GM12878 (cell line): ENCODE measurements around the gene SLC25A26. TPM values are rescaled to one million over a fixed set of nuclear protein-coding genes. Genes with fewer than 3 reads are reported as not detected.

Experiments
- ATAC-seq: fragments of 200-7000 bp; cut with Tn5 transposase; 3 replicates; pipeline ENCODE4 v1.9.1; 2020; ENCODE audit warnings: mild to moderate bottlenecking, moderate library complexity
- BruUV-seq: library from RNA; stranded (reverse); fragments of 400-500 nt; replicated peaks from 2 replicates; lab custom pipeline; 2021; lab: Mats Ljungman, UMichigan
- CTCF ChIA-PET: fragments of 300-600 bp; sonication (Branson Sonifier 250); formaldehyde crosslinking; extraction: SDS; loops from one replicate; lab custom pipeline; 2021; ENCODE audit warnings: inconsistent platforms; lab: Yijun Ruan, JAX
- POLR2A ChIA-PET: fragments of 350-600 bp; formaldehyde crosslinking; extraction: SDS; loops from one replicate; lab custom pipeline; 2021; ENCODE audit warnings: inconsistent platforms; lab: Charles Lee
- RAD21 ChIA-PET: fragments of 300-600 bp; sonication (Branson Sonifier 250); formaldehyde crosslinking; loops from one replicate; lab custom pipeline; 2023; ENCODE audit warnings: antibody characterized with exemption; ENCODE audit not compliant: unreplicated experiment; lab: Charles Lee
- SMC1A ChIA-PET: fragments of 300-600 bp; sonication (Branson Sonifier 250); formaldehyde crosslinking; loops from one replicate; lab custom pipeline; 2023; ENCODE audit not compliant: unreplicated experiment, uncharacterized antibody; lab: Charles Lee
- DNase-seq: peaks from one replicate; pipeline ENCODE4 v3.0.0-alpha.2; 2011; ENCODE audit warnings: low read depth, low spot score
- FAIRE-seq: peaks from 3 replicates; lab custom pipeline; 2011; peaks lifted over from hg19 to GRCh38; lab: Jason Lieb, UNC
- H2AFZ ChIP-seq: 2 replicates; pipeline ENCODE4 v1.6.0; 2011; ENCODE audit warnings: low read depth, low read length, control low read depth; ENCODE audit not compliant: control insufficient read depth
- H3K27ac ChIP-seq: 2 replicates; pipeline ENCODE4 v1.5.1; 2011; ENCODE audit warnings: control low read depth; ENCODE audit not compliant: control insufficient read depth, insufficient read depth
- H3K27me3 ChIP-seq, 2 experiments: replicated peaks in 1 of 2; 2 replicates each; pipeline versions ENCODE4 v1.6.0 to v1.6.1; 2011; ENCODE audit warnings: low read length in 1 of 2; ENCODE audit not compliant: control insufficient read depth in 2 of 2, insufficient read depth in 2 of 2
- H3K36me3 ChIP-seq, 2 experiments: 2 replicates each; pipeline ENCODE4 v1.5.1; 2011; ENCODE audit warnings: low read length in 1 of 2; ENCODE audit not compliant: control insufficient read depth in 2 of 2, insufficient read depth in 2 of 2
- H3K4me1 ChIP-seq: 2 replicates; pipeline ENCODE4 v1.6.1; 2011; ENCODE audit warnings: mild to moderate bottlenecking, low read length, moderate library complexity, mixed read lengths; ENCODE audit not compliant: control insufficient read depth, insufficient read depth
- H3K4me2 ChIP-seq: 2 replicates; pipeline ENCODE4 v1.6.0; 2011; ENCODE audit warnings: control low read depth; ENCODE audit not compliant: control insufficient read depth, insufficient read depth
- H3K4me3 ChIP-seq: fragments of 200-600 bp; sonication (generic); 2 replicates; pipeline ENCODE4 v1.5.1; 2016
- H3K79me2 ChIP-seq: 2 replicates; pipeline ENCODE4 v1.6.0; 2011; ENCODE audit warnings: low read length; ENCODE audit not compliant: control insufficient read depth, insufficient read depth
- H3K9ac ChIP-seq: 2 replicates; pipeline ENCODE4 v1.8.0; 2011; ENCODE audit warnings: low read length, control low read depth, mixed read lengths; ENCODE audit not compliant: control insufficient read depth, insufficient read depth
- H3K9me3 ChIP-seq: replicated peaks from 3 replicates; pipeline ENCODE4 v1.5.1; 2011; ENCODE audit warnings: mild to moderate bottlenecking, low read length; ENCODE audit not compliant: control insufficient read depth, insufficient read depth
- H4K20me1 ChIP-seq: 2 replicates; pipeline ENCODE4 v1.6.0; 2011; ENCODE audit not compliant: control insufficient read depth, insufficient read depth
- BCL11A ChIP-seq: IDR thresholded peaks from 2 replicates; pipeline ENCODE4 v1.6.1; 2011; ENCODE audit warnings: low read depth, low read length
- EGR1 ChIP-seq, 2 experiments: IDR thresholded peaks; 1 replicate in 1 of 2; 2 replicates in 1 of 2; pipeline ENCODE4 v1.6.1; 2011 to 2012; ENCODE audit warnings: low read depth in 2 of 2, low read length in 2 of 2, borderline replicate concordance in 1 of 2, mild to moderate bottlenecking in 1 of 2, moderate library complexity in 1 of 2
- FOS ChIP-seq: IDR thresholded peaks from 3 replicates; pipeline ENCODE4 v1.6.1; 2011; ENCODE audit warnings: borderline replicate concordance; ENCODE audit not compliant: insufficient read length; ENCODE audit errors: extremely low read depth
- IKZF1 ChIP-seq: fragments of 450-650 bp; conservative IDR thresholded peaks from 2 replicates; pipeline ENCODE4 v1.6.1; 2017; ENCODE audit warnings: antibody characterized with exemption, mild to moderate bottlenecking
- JUND ChIP-seq: IDR thresholded peaks from 2 replicates; pipeline ENCODE4 v1.6.1; 2012; ENCODE audit warnings: low read depth, mild to moderate bottlenecking, low read length, improper control_type of control experiment, moderate library complexity
- KLF5 ChIP-seq: fragments of 450-650 bp; IDR thresholded peaks from 2 replicates; pipeline ENCODE4 v1.6.1; 2014; ENCODE audit warnings: mild to moderate bottlenecking; ENCODE audit not compliant: partially characterized antibody
- LARP7 ChIP-seq: fragments of 450-650 bp; IDR thresholded peaks from 2 replicates; pipeline ENCODE4 v1.6.1; 2017; ENCODE audit warnings: mild to moderate bottlenecking
- MTA3 ChIP-seq: IDR thresholded peaks from 2 replicates; pipeline ENCODE4 v1.6.1; 2012; ENCODE audit warnings: low read length, inconsistent platforms, borderline replicate concordance
- NBN ChIP-seq: fragments of 450-650 bp; IDR thresholded peaks from 2 replicates; pipeline ENCODE4 v1.6.1; 2016
- PAX5 ChIP-seq: IDR thresholded peaks from 2 replicates; pipeline ENCODE4 v1.6.1; 2011; ENCODE audit warnings: low read depth, low read length, borderline replicate concordance
- SIX5 ChIP-seq: IDR thresholded peaks from 2 replicates; pipeline ENCODE4 v1.6.1; 2011; ENCODE audit warnings: mild to moderate bottlenecking, low read depth, low read length, moderate library complexity; ENCODE audit not compliant: severe bottlenecking
- STAT3 ChIP-seq: IDR thresholded peaks from 2 replicates; pipeline ENCODE4 v1.6.1; 2011; ENCODE audit warnings: low read depth, low read length, improper control_type of control experiment
- TAF1 ChIP-seq: IDR thresholded peaks from 2 replicates; pipeline ENCODE4 v1.6.1; 2011; ENCODE audit warnings: mild to moderate bottlenecking, low read depth, low read length, borderline replicate concordance
- ZNF384 ChIP-seq: IDR thresholded peaks from 2 replicates; pipeline ENCODE4 v1.6.1; 2012; ENCODE audit warnings: low read depth, mild to moderate bottlenecking, low read length, improper control_type of control experiment, borderline replicate concordance
- WGBS: methylation state at CpG from one replicate; pipeline ENCODE4 v1.1.6; 2016; ENCODE audit warnings: low lambda C conversion rate; ENCODE audit not compliant: insufficient replicate concordance, insufficient coverage; ENCODE audit errors: missing lambda C conversion rate; 5-methylcytosine and 5-hydroxymethylcytosine counted together
- in situ Hi-C: fragments of 300-500 bp; cut with MboI; formaldehyde crosslinking; loops from 9 replicates; pipeline ENCODE4 v1.14.3; 2018; ENCODE audit warnings: mixed read lengths
- intact Hi-C: fragments of 100-400 bp; cut with micrococcal nuclease; formaldehyde crosslinking; loops from one replicate; pipeline ENCODE4 v1.14.2; 2022; ENCODE audit not compliant: unreplicated experiment
- polyA plus RNA-seq, 11 experiments: library from polyadenylated mRNA; depleted of rRNA in 4 of 11; unstranded in 6 of 11; stranded (reverse) in 5 of 11; fragments of >200 nt; fragmentation: Nextera tagmentation in 4 of 11; fragmentation: Illumina TruSeq in 1 of 11; extraction: Ambion mirVana in 4 of 11; extraction: Trizol in 1 of 11; gene quantifications; 1 replicate in 1 of 11; 2 replicates in 10 of 11; pipeline versions ENCODE4 v1.2.1 to v1.2.3, GENCODE V29; 2011 to 2016; ENCODE audit warnings: inconsistent platforms in 2 of 11, missing spikeins in 2 of 11, low read depth in 1 of 11
- total RNA-seq, 4 experiments: library from RNA; depleted of rRNA in 3 of 4; stranded (reverse); fragments of >200 nt in 3 of 4; fragmentation: Illumina TruSeq in 1 of 4; extraction: Trizol in 1 of 4; gene quantifications; 2 replicates each; pipeline versions ENCODE4 v1.2.1 to v1.2.3, GENCODE V29; 2013 to 2021
- TF ChIP-seq, protein P1 (sequence below): fragments of 450-650 bp; formaldehyde crosslinking; IDR thresholded peaks from 2 replicates; pipeline ENCODE4 v1.4.0; 2022; ENCODE audit warnings: mild to moderate bottlenecking, moderate library complexity

Gene SLC25A26
- total and polyA plus RNA-seq, 10 of the 15 experiments (the other 5 are each of a cell fraction or from before 2014, with no cell fraction given): 14.6 to 49.7 (median 24.9) TPM

DNA sequence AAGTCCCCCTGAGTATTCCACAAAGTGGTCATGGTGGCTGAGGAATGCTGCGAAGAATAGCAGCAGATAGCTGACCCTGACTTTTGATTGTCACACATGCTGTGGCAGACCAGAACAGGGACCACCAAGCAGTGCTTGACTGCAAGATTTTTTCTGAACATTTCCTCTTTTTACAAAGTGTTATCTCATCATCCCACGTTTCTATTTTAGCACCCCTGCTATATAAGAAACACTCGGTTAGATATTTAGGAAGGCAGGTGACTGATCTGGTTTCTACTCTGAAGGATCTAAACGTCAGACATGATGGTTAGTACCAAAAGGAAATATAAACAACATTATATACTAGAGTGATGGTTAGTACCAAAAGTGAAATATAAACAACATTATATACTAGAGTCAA is 9.1 kb downstream of the SLC25A26 start (continued):
- no peak for TF ChIP-seq LARP7

DNA sequence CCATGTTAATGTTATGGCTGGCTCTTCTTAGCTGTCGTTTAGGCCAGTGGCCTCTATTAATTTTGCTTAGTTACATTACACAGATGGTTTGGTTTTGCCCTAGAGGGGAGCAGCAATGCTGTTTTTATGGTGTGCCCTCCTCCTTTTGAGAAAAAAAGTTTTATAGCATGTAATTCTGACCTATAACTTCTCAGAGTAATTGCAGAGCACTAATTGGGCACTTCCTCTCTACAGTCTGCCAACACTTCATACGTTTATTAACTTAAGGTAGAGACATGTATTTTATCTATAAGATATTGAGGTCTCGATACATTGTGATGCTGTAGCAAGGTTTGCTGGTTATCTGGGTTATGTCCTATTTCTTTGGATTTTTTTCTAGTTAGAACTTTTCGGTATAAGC is 12.2 kb downstream of the SLC25A26 start:
- no peak overlapping the region for H3K9ac ChIP-seq
- ATAC-seq (no peak), DNase-seq (no peak), FAIRE-seq (no peak)
- 97% methylated on average over 4 of the region's 4 CpGs for WGBS
- no peak overlapping the region for H3K27ac ChIP-seq
- H3K36me3 ChIP-seq: no peaks in the 10 kb centered on the region; a peak in 1 of 4 replicates
- TF ChIP-seq IKZF1 (no peak), ZNF384 (no peak), BCL11A (no peak), NBN (no peak), TAF1 (no peak), MTA3 (no peak), FOS (no peak), SIX5 (no peak), EGR1 (IDR thresholded peaks at IDR 0.05; ENCODE audit: borderline replicate concordance in 1 of 2, low read depth in 2 of 2, low read length in 2 of 2) (no peak), STAT3 (no peak), JUND (no peak), KLF5 (no peak), PAX5 (no peak)
- TF ChIP-seq, protein P1, sequence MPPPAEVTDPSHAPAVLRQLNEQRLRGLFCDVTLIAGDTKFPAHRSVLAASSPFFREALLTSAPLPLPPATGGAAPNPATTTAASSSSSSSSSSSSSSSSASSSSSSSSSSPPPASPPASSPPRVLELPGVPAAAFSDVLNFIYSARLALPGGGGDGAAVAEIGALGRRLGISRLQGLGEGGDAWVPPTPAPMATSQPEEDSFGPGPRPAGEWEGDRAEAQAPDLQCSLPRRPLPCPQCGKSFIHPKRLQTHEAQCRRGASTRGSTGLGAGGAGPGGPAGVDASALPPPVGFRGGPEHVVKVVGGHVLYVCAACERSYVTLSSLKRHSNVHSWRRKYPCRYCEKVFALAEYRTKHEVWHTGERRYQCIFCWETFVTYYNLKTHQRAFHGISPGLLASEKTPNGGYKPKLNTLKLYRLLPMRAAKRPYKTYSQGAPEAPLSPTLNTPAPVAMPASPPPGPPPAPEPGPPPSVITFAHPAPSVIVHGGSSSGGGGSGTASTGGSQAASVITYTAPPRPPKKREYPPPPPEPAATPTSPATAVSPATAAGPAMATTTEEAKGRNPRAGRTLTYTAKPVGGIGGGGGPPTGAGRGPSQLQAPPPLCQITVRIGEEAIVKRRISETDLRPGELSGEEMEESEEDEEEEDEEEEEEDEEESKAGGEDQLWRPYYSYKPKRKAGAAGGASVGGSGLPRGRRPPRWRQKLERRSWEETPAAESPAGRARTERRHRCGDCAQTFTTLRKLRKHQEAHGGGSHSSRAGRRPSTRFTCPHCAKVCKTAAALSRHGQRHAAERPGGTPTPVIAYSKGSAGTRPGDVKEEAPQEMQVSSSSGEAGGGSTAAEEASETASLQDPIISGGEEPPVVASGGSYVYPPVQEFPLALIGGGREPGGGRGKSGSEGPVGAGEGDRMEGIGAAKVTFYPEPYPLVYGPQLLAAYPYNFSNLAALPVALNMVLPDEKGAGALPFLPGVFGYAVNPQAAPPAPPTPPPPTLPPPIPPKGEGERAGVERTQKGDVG: no peak
- no peak overlapping the region for H3K4me2 ChIP-seq
- H3K27me3 ChIP-seq: no peaks in the 10 kb centered on the region
- POLR2A ChIA-PET: interaction anchor here (0.7 kb wide), 1 partner anchor 9 kb away, joined by 3 read pairs; no protein-coding TSS in a partner anchor
- no peaks in the 10 kb centered on the region for H4K20me1 ChIP-seq
- CTCF ChIA-PET: no interaction called here
- H3K4me1 ChIP-seq: peaks cover 5% of the 10 kb centered on the region; the same call in 1 of the 2 replicates
- SMC1A ChIA-PET: no interaction called here
- H3K79me2 ChIP-seq: peaks cover under 1% of the 10 kb centered on the region; the same call in 1 of the 2 replicates
- H2AFZ ChIP-seq: no peak overlapping the region
- BruUV-seq: no TSS peak
- intact Hi-C loops: no loop called here
- in situ Hi-C loops: no loop called here
- no peak overlapping the region for H3K4me3 ChIP-seq
- peaks cover 3% of the 10 kb centered on the region; the same call in 2 of the 3 replicates for H3K9me3 ChIP-seq
- RAD21 ChIA-PET: no interaction called here
